Measurements from ENCODE around the gene SLC4A2. TPM values are rescaled to one million over a fixed set of nuclear protein-coding genes. Genes with fewer than 3 reads are reported as not detected.

Gene SLC4A2
- total and polyA plus RNA-seq, 2 of the 8 experiments (the other 6 are each of a cell fraction or from before 2014, with no cell fraction given) = 72.6 to 147 TPM

GRCh38 chr7:151010307-151011096, 48.9 kb upstream of the SLC4A2 start:
- Histone ChIP-seq H2AFZ (ENCODE audit: low read length) (no peak overlapping the region), H4K5ac (ENCODE audit: insufficient read length, low read depth, low read length) (peak overlapping the region; percentile 39), H3K9me3 (ENCODE audit: insufficient read depth in 2 of 2, low read depth in 1 of 2, low read length in 1 of 2) (no peaks in the 10 kb centered on the region), H3K23ac (ENCODE audit: insufficient read length) (no peak overlapping the region), H2AK5ac (ENCODE audit: low read depth, low read length) (peak overlapping the region; percentile 70; the same call in 1 of the 2 replicates), H2BK120ac (replicated peaks; ENCODE audit: low read depth, low read length) (peak overlapping the region; percentile 34), H3K4me2 (ENCODE audit: insufficient read depth in 1 of 2, low read depth in 2 of 2, low read length in 2 of 2) (peak overlapping the region; percentile 51 to 69), H4K20me1 (replicated peaks in 1 of 2; ENCODE audit: control insufficient read depth in 1 of 2, insufficient read depth in 2 of 2, low read length in 2 of 2) (no peaks in the 10 kb centered on the region), H3K4ac (replicated peaks; ENCODE audit: insufficient read length, low read depth, low read length) (peak overlapping the region; percentile 28), H2BK12ac (ENCODE audit: low read depth, low read length) (peak overlapping the region; percentile 93; the same call in 1 of the 2 replicates), H3K14ac (ENCODE audit: insufficient read length) (no peak overlapping the region), H3K36me3 (ENCODE audit: control insufficient read depth in 2 of 4, insufficient read depth in 4 of 4, low read length in 3 of 4) (no peaks in the 10 kb centered on the region), H3K56ac (replicated peaks; ENCODE audit: insufficient read length, low read depth, low read length) (no peak overlapping the region), H3K4me3 (ENCODE audit: extremely low read depth in 1 of 4, insufficient read depth in 2 of 4, low read depth in 3 of 4, low read length in 4 of 4) (peak overlapping the region in 2 of 4 experiments; percentile 24 to 33; a peak in 4 of 8 replicates), H3K18ac (ENCODE audit: extremely low read depth, low read length) (peak overlapping the region; percentile 88), H3K79me2 (ENCODE audit: control insufficient read depth in 1 of 2, insufficient read depth in 2 of 2, low read length in 2 of 2) (no peaks in the 10 kb centered on the region), H3K9ac (replicated peaks in 1 of 4; ENCODE audit: extremely low read depth in 1 of 4, low read depth in 3 of 4, low read length in 3 of 4) (peak overlapping the region in 2 of 4 experiments; percentile 5 to 14; a peak in 2 of 7 replicates), H4K8ac (ENCODE audit: extremely low read depth, insufficient read depth, low read length) (0 out of 2 replicates have a peak overlapping the region, but pooled peaks have one; percentile 29), H2BK20ac (ENCODE audit: low read length) (peak overlapping the region; percentile 82; the same call in 1 of the 2 replicates), H3K27ac (ENCODE audit: low read depth, low read length) (no peak overlapping the region), H3K4me1 (replicated peaks in 1 of 4; ENCODE audit: control insufficient read depth in 3 of 4, insufficient read depth in 4 of 4, low read length in 3 of 4) (peaks cover 0 to 31% (median 24%) of the 10 kb centered on the region in 4 experiments; a peak in 6 of 7 replicates), H3K27me3 (replicated peaks in 1 of 4; ENCODE audit: control insufficient read depth in 3 of 4, extremely low read depth in 1 of 4, insufficient read depth in 3 of 4, low read length in 3 of 4) (peaks cover 0 to 3% (median 2%) of the 10 kb centered on the region in 4 experiments; a peak in 3 of 7 replicates), H2BK5ac (ENCODE audit: low read depth, low read length) (peak overlapping the region; percentile 54; the same call in 1 of the 2 replicates), H4K91ac (replicated peaks; ENCODE audit: insufficient read length, low read length) (peak overlapping the region; percentile 44), H3K23me2 (ENCODE audit: low read depth, low read length) (no peaks in the 10 kb centered on the region; the same call in 1 of the 2 replicates), H3K79me1 (ENCODE audit: low read depth, low read length) (no peaks in the 10 kb centered on the region; the same call in 1 of the 2 replicates), H2BK15ac (ENCODE audit: low read length) (no peak overlapping the region)
- CTCF ChIA-PET (ENCODE audit: partially characterized antibody) = interaction anchor here (0.7 to 11.5 kb wide), 40 partner anchors 11 to 621 kb away, joined by 3 to 142 read pairs (median 4); partner anchors contain the start of genes ABCB8, ATG9B, CDK5 and NOS3
- FAIRE-seq (no peak), DNase-seq (ENCODE audit: low read depth in 1 of 2, low spot score in 2 of 2) (no peak)
- POLR2A ChIA-PET (ENCODE audit: partially characterized antibody) = interaction anchor here (0.8 to 2.5 kb wide), 5 partner anchors 9 to 49 kb away, joined by 3 to 16 read pairs (median 5); partner anchors contain the start of gene SLC4A2
- no peak for TF ChIP-seq CREB1 (IDR thresholded peaks at IDR 0.05)
- no peak for TF ChIP-seq BCL11A (IDR thresholded peaks at IDR 0.05; ENCODE audit: low read depth in 2 of 2, low read length in 2 of 2)
- peak; percentile 93 for TF ChIP-seq SP1 (IDR thresholded peaks at IDR 0.05; ENCODE audit: low read depth, low read length)
- TF ChIP-seq CBX8 (IDR thresholded peaks at IDR 0.05; ENCODE audit: borderline replicate concordance, low read depth, low read length) = no peak
- 0 out of 2 replicates have a peak, but pooled peaks have one; percentile 24 for TF ChIP-seq YY1 (IDR thresholded peaks at IDR 0.05; ENCODE audit: low read depth, low read length)
- no peak for TF ChIP-seq CEBPB (IDR thresholded peaks at IDR 0.05; ENCODE audit: low read depth, low read length)
- no peak for TF ChIP-seq SIN3A (conservative IDR thresholded peaks at IDR 0.05 in 1 of 2, IDR thresholded peaks at IDR 0.05 in 1 of 2; ENCODE audit: low read depth in 1 of 2, low read length in 2 of 2)
- TF ChIP-seq TEAD4 (IDR thresholded peaks at IDR 0.05; ENCODE audit: low read depth, low read length) = 0 out of 2 replicates have a peak, but pooled peaks have one; percentile 42
- TF ChIP-seq RAD21 (IDR thresholded peaks at IDR 0.05 in 1 of 2, conservative IDR thresholded peaks at IDR 0.05 in 1 of 2; ENCODE audit: low read depth in 2 of 2, low read length in 2 of 2) = no peak
- TF ChIP-seq ASH2L (IDR thresholded peaks at IDR 0.05; ENCODE audit: low read length) = no peak
- TF ChIP-seq RBBP5 (IDR thresholded peaks at IDR 0.05; ENCODE audit: borderline replicate concordance, low read depth, low read length) = 0 out of 2 replicates have a peak, but pooled peaks have one; percentile 57
- WGBS, 2 experiments (ENCODE audit: extremely low coverage in 1 of 2, insufficient coverage in 1 of 2, insufficient read length in 1 of 2, insufficient replicate concordance in 2 of 2, low coverage in 1 of 2, low lambda C conversion rate in 2 of 2, missing lambda C conversion rate in 1 of 2) = 63% methylated on average over 18 of the region's 18 CpGs; no CpG with 5 or more reads in 1 of the 2 experiments

All from H1 (cell line).